Karpas-422 (cell line): ENCODE data around the gene FMNL1. TPM values are rescaled to one million over a fixed set of nuclear protein-coding genes. Genes with fewer than 3 reads are reported as not detected.

Experiments used
- DNase-seq: peaks from one replicate; pipeline ENCODE4 v3.0.0-alpha.2; 2015
- H2AFZ ChIP-seq: fragments of 200-600 bp; sonication (generic); 2 replicates; pipeline ENCODE4 v1.6.1; 2014; ENCODE audit warnings: antibody characterized with exemption, low read length, mixed read lengths
- H3K27ac ChIP-seq: fragments of 200-600 bp; sonication (generic); 2 replicates; pipeline ENCODE4 v1.5.1; 2014; ENCODE audit warnings: mild to moderate bottlenecking, low read length, moderate library complexity
- H3K27me3 ChIP-seq: fragments of 200-600 bp; sonication (generic); 2 replicates; pipeline ENCODE4 v1.6.1; 2014; ENCODE audit warnings: low read length, mixed read lengths
- H3K36me3 ChIP-seq: fragments of 200-600 bp; sonication (generic); 2 replicates; pipeline ENCODE4 v1.6.1; 2014; ENCODE audit warnings: low read length, mixed read lengths; ENCODE audit not compliant: insufficient read depth
- H3K4me1 ChIP-seq: fragments of 200-600 bp; sonication (generic); 2 replicates; pipeline ENCODE4 v1.6.1; 2014; ENCODE audit warnings: mild to moderate bottlenecking, low read length, mixed read lengths
- H3K4me2 ChIP-seq: fragments of 200-600 bp; sonication (generic); 2 replicates; pipeline ENCODE4 v1.6.1; 2014; ENCODE audit warnings: low read length, low read depth, mild to moderate bottlenecking; ENCODE audit not compliant: poor library complexity, severe bottlenecking
- H3K4me3 ChIP-seq: fragments of 200-600 bp; sonication (generic); 2 replicates; pipeline ENCODE4 v1.5.1; 2014; ENCODE audit warnings: mild to moderate bottlenecking, antibody characterized with exemption, low read length, mixed read lengths
- H3K79me2 ChIP-seq: fragments of 200-600 bp; sonication (generic); 2 replicates; pipeline ENCODE4 v1.6.1; 2014; ENCODE audit warnings: mild to moderate bottlenecking, low read length, mixed read lengths
- H3K9ac ChIP-seq: fragments of 200-600 bp; sonication (generic); 2 replicates; pipeline ENCODE4 v1.6.0; 2014; ENCODE audit warnings: low read length
- H3K9me2 ChIP-seq: fragments of 200-600 bp; sonication (generic), shearing (Covaris generic); replicated peaks from 2 replicates; pipeline ENCODE4 v1.6.0; 2014; ENCODE audit warnings: mild to moderate bottlenecking, low read length, moderate library complexity; ENCODE audit not compliant: insufficient read depth
- H3K9me3 ChIP-seq: fragments of 300-700, 200-600 bp; sonication (generic); 2 replicates; pipeline ENCODE4 v1.6.1; 2014; ENCODE audit warnings: low read length, mixed read lengths
- H4K20me1 ChIP-seq: fragments of 200-600 bp; sonication (generic); 2 replicates; pipeline ENCODE4 v1.6.1; 2014; ENCODE audit warnings: mild to moderate bottlenecking, antibody characterized with exemption, low read length, low read depth; ENCODE audit not compliant: insufficient read depth
- total RNA-seq: library from RNA; depleted of rRNA; stranded (reverse); fragments of >200 nt; shearing (Covaris generic); gene quantifications from 2 replicates; pipeline ENCODE4 v1.2.3, GENCODE V29; 2014; ENCODE audit warnings: low replicate concordance; rRNA removed

Gene FMNL1
- total RNA-seq: not detected in 2 replicates

- Histone ChIP-seq H3K9me2 (no peaks in the 10 kb centered on the region), H3K36me3 (no peaks in the 10 kb centered on the region), H4K20me1 (peaks cover 6% of the 10 kb centered on the region; the same call in 1 of the 2 replicates), H3K27me3 (no peaks in the 10 kb centered on the region), H3K79me2 (no peaks in the 10 kb centered on the region), H2AFZ (no peak within 1 kb of the TSS), H3K4me1 (peaks cover 16% of the 10 kb centered on the region), H3K27ac (no peak within 1 kb of the TSS), H3K9ac (0 out of 2 replicates have a peak within 1 kb of the TSS, but pooled peaks have one; percentile 24), H3K4me3 (no peak within 1 kb of the TSS; the same call in 1 of the 2 replicates), H3K4me2 (peak within 1 kb of the TSS; percentile 61), H3K9me3 (no peaks in the 10 kb centered on the region)
- DNase-seq: no peak
Observed at GRCh38 chr17:45221081-45222013, at the start of gene FMNL1. FMNL1 (plus strand) TSS chr17:45221885; CDS start chr17:45222125, 240 bp downstream.

GRCh38 chr17:45172232-45172540 is 49.5 kb upstream of the FMNL1 start:
- peaks cover 14% of the 10 kb centered on the region for H3K4me1 ChIP-seq
- DNase-seq: no peak
- no peaks in the 10 kb centered on the region for H3K9me2 ChIP-seq
- H3K27ac ChIP-seq: no peak overlapping the region
- peak overlapping the region; percentile 68 for H3K4me2 ChIP-seq
- no peak overlapping the region; the same call in 1 of the 2 replicates for H2AFZ ChIP-seq
- peak overlapping the region; percentile 64; the same call in 1 of the 2 replicates for H3K9ac ChIP-seq
- H3K79me2 ChIP-seq: no peaks in the 10 kb centered on the region
- no peaks in the 10 kb centered on the region for H3K27me3 ChIP-seq
- H4K20me1 ChIP-seq: no peaks in the 10 kb centered on the region
- H3K4me3 ChIP-seq: peak overlapping the region; percentile 54; the same call in 1 of the 2 replicates
- H3K9me3 ChIP-seq: no peaks in the 10 kb centered on the region
- H3K36me3 ChIP-seq: no peaks in the 10 kb centered on the region

GRCh38 chr17:45172541-45173286 is 49.0 kb upstream of the FMNL1 start:
- Histone ChIP-seq H3K9me3 (no peaks in the 10 kb centered on the region), H3K27me3 (no peaks in the 10 kb centered on the region), H3K36me3 (no peaks in the 10 kb centered on the region), H3K9ac (peak overlapping the region; percentile 64), H3K27ac (peak overlapping the region; percentile 32; the same call in 1 of the 2 replicates), H2AFZ (peak overlapping the region; percentile 92), H3K4me3 (peak overlapping the region; percentile 54; the same call in 1 of the 2 replicates), H3K9me2 (no peaks in the 10 kb centered on the region), H3K4me1 (peaks cover 14% of the 10 kb centered on the region), H3K4me2 (peak overlapping the region; percentile 68), H3K79me2 (no peaks in the 10 kb centered on the region), H4K20me1 (no peaks in the 10 kb centered on the region)
- DNase-seq: peak; percentile 77

GRCh38 chr17:45175759-45176115 is 45.9 kb upstream of the FMNL1 start:
- H4K20me1 ChIP-seq: no peaks in the 10 kb centered on the region
- H3K36me3 ChIP-seq: no peaks in the 10 kb centered on the region
- H3K79me2 ChIP-seq: no peaks in the 10 kb centered on the region
- no peak overlapping the region for H3K4me2 ChIP-seq
- no peak overlapping the region for H3K27ac ChIP-seq
- H3K9ac ChIP-seq: no peak overlapping the region
- H3K9me2 ChIP-seq: no peaks in the 10 kb centered on the region
- H3K4me3 ChIP-seq: no peak overlapping the region
- DNase-seq: no peak
- peaks cover 14% of the 10 kb centered on the region for H3K4me1 ChIP-seq
- no peaks in the 10 kb centered on the region for H3K27me3 ChIP-seq
- H2AFZ ChIP-seq: no peak overlapping the region
- no peaks in the 10 kb centered on the region for H3K9me3 ChIP-seq

- Histone ChIP-seq H3K9me2 (no peaks in the 10 kb centered on the region), H3K36me3 (no peaks in the 10 kb centered on the region), H4K20me1 (no peaks in the 10 kb centered on the region), H3K9ac (no peak overlapping the region), H2AFZ (no peak overlapping the region), H3K79me2 (no peaks in the 10 kb centered on the region), H3K9me3 (no peaks in the 10 kb centered on the region), H3K4me2 (no peak overlapping the region), H3K4me3 (no peak overlapping the region), H3K4me1 (peaks cover 6% of the 10 kb centered on the region), H3K27ac (no peak overlapping the region), H3K27me3 (no peaks in the 10 kb centered on the region)
- no peak for DNase-seq
Observed at GRCh38 chr17:45177563-45177962, 44.1 kb upstream of the FMNL1 start.

- Histone ChIP-seq H3K4me3 (no peak overlapping the region), H3K9me2 (no peaks in the 10 kb centered on the region), H3K4me2 (no peak overlapping the region), H3K79me2 (no peaks in the 10 kb centered on the region), H3K27ac (no peak overlapping the region), H3K9me3 (no peaks in the 10 kb centered on the region), H3K4me1 (no peaks in the 10 kb centered on the region), H3K9ac (no peak overlapping the region), H3K36me3 (no peaks in the 10 kb centered on the region), H2AFZ (no peak overlapping the region), H3K27me3 (no peaks in the 10 kb centered on the region), H4K20me1 (no peaks in the 10 kb centered on the region)
- no peak for DNase-seq
Observed at GRCh38 chr17:45184144-45184543, 37.5 kb upstream of the FMNL1 start.

- no peaks in the 10 kb centered on the region for H3K79me2 ChIP-seq
- no peak overlapping the region for H3K9ac ChIP-seq
- H3K4me3 ChIP-seq: no peak overlapping the region
- peaks cover 9% of the 10 kb centered on the region; the same call in 1 of the 2 replicates for H4K20me1 ChIP-seq
- peaks cover 20% of the 10 kb centered on the region for H3K4me1 ChIP-seq
- H3K27me3 ChIP-seq: no peaks in the 10 kb centered on the region
- no peaks in the 10 kb centered on the region for H3K9me2 ChIP-seq
- no peaks in the 10 kb centered on the region for H3K36me3 ChIP-seq
- H3K27ac ChIP-seq: no peak overlapping the region
- no peak overlapping the region for H2AFZ ChIP-seq
- H3K4me2 ChIP-seq: no peak overlapping the region
- no peaks in the 10 kb centered on the region for H3K9me3 ChIP-seq
- DNase-seq: no peak
Observed at GRCh38 chr17:45186801-45187354, 34.8 kb upstream of the FMNL1 start.

GRCh38 chr17:45189009-45189408 is 32.7 kb upstream of the FMNL1 start:
- H3K4me1 ChIP-seq: peaks cover 23% of the 10 kb centered on the region
- DNase-seq: no peak
- H3K27me3 ChIP-seq: no peaks in the 10 kb centered on the region
- H3K9ac ChIP-seq: no peak overlapping the region
- H3K9me3 ChIP-seq: no peaks in the 10 kb centered on the region
- no peak overlapping the region for H2AFZ ChIP-seq
- H4K20me1 ChIP-seq: peaks cover 9% of the 10 kb centered on the region; the same call in 1 of the 2 replicates
- no peak overlapping the region for H3K27ac ChIP-seq
- H3K9me2 ChIP-seq: no peaks in the 10 kb centered on the region
- H3K4me3 ChIP-seq: no peak overlapping the region
- no peak overlapping the region for H3K4me2 ChIP-seq
- H3K79me2 ChIP-seq: no peaks in the 10 kb centered on the region
- no peaks in the 10 kb centered on the region for H3K36me3 ChIP-seq
